ENCODE measurements around the gene CNTN4. TPM values are rescaled to one million over a fixed set of nuclear protein-coding genes. Genes with fewer than 3 reads are reported as not detected.

The CNTN4 gene
- total and polyA plus RNA-seq, 2 of the 8 experiments (the other 6 are each of a cell fraction or from before 2014, with no cell fraction given), result 0.41 to 2.2 TPM

GRCh38 chr3:2929574-2929973, 830.9 kb downstream of the CNTN4 start:
- WGBS, 2 experiments (ENCODE audit: extremely low coverage in 1 of 2, insufficient coverage in 1 of 2, insufficient read length in 1 of 2, insufficient replicate concordance in 2 of 2, low coverage in 1 of 2, low lambda C conversion rate in 2 of 2, missing lambda C conversion rate in 1 of 2), result 94% methylated on average over 5 of the region's 5 CpGs; no CpG with 5 or more reads in 1 of the 2 experiments
- TF ChIP-seq ATF2 (IDR thresholded peaks at IDR 0.05; ENCODE audit: low read length) (no peak), PHF8 (conservative IDR thresholded peaks at IDR 0.05; ENCODE audit: low read depth, low read length) (no peak), SRF (IDR thresholded peaks at IDR 0.05; ENCODE audit: low read depth, low read length) (no peak), KDM1A (IDR thresholded peaks at IDR 0.05; ENCODE audit: borderline replicate concordance, low read length) (no peak), CHD2 (IDR thresholded peaks at IDR 0.05; ENCODE audit: low read length) (no peak), SIRT6 (IDR thresholded peaks at IDR 0.05; ENCODE audit: low read length) (no peak), KDM4A (IDR thresholded peaks at IDR 0.05; ENCODE audit: low read depth, low read length, severe bottlenecking) (no peak), SUZ12 (IDR thresholded peaks at IDR 0.05; ENCODE audit: low read length) (no peak), GTF2F1 (IDR thresholded peaks at IDR 0.05; ENCODE audit: borderline replicate concordance, low read depth, low read length) (no peak), EZH2 (IDR thresholded peaks at IDR 0.05; ENCODE audit: low read depth, low read length, severe bottlenecking) (no peak), POLR2A (IDR thresholded peaks at IDR 0.05; ENCODE audit: control extremely low read depth in 1 of 2, low read depth in 2 of 2, low read length in 2 of 2) (no peak), JUN (IDR thresholded peaks at IDR 0.05; ENCODE audit: low read depth, low read length) (no peak), E2F6 (IDR thresholded peaks at IDR 0.05) (no peak)

More at GRCh38 chr3:2929574-2929973, 830.9 kb downstream of the CNTN4 start:
- DNase-seq (ENCODE audit: low read depth in 1 of 2, low spot score in 2 of 2) (no peak), FAIRE-seq (no peak)
- no peaks in the 10 kb centered on the region for H3K79me1 ChIP-seq (ENCODE audit: low read depth, low read length)
- no peaks in the 10 kb centered on the region for H3K27me3 ChIP-seq (replicated peaks in 1 of 4; ENCODE audit: control insufficient read depth in 3 of 4, extremely low read depth in 1 of 4, insufficient read depth in 3 of 4, low read length in 3 of 4)
- H3K9me3 ChIP-seq (ENCODE audit: insufficient read depth in 2 of 2, low read depth in 1 of 2, low read length in 1 of 2), result no peaks in the 10 kb centered on the region; a peak in 1 of 4 replicates
- no peak overlapping the region for H3K14ac ChIP-seq (ENCODE audit: insufficient read length)
- H3K4me2 ChIP-seq (ENCODE audit: insufficient read depth in 1 of 2, low read depth in 2 of 2, low read length in 2 of 2), result no peak overlapping the region
- no peaks in the 10 kb centered on the region for H3K23me2 ChIP-seq (ENCODE audit: low read depth, low read length)
- no peak overlapping the region for H2BK20ac ChIP-seq (ENCODE audit: low read length)
- no peak overlapping the region for H3K27ac ChIP-seq (ENCODE audit: low read depth, low read length)
- no peak overlapping the region for H3K4ac ChIP-seq (replicated peaks; ENCODE audit: insufficient read length, low read depth, low read length)
- no peak overlapping the region for H3K23ac ChIP-seq (ENCODE audit: insufficient read length)
- no peak overlapping the region for H3K56ac ChIP-seq (replicated peaks; ENCODE audit: insufficient read length, low read depth, low read length)
- no peak overlapping the region for H3K18ac ChIP-seq (ENCODE audit: extremely low read depth, low read length)
- no peak overlapping the region for H2BK120ac ChIP-seq (replicated peaks; ENCODE audit: low read depth, low read length)
- H4K5ac ChIP-seq (ENCODE audit: insufficient read length, low read depth, low read length), result no peak overlapping the region
- no peak overlapping the region for H2BK5ac ChIP-seq (ENCODE audit: low read depth, low read length)
- no peaks in the 10 kb centered on the region for H3K36me3 ChIP-seq (ENCODE audit: control insufficient read depth in 2 of 4, insufficient read depth in 4 of 4, low read length in 3 of 4)
- no peak overlapping the region for H2BK15ac ChIP-seq (ENCODE audit: low read length)
- no peaks in the 10 kb centered on the region for H3K4me1 ChIP-seq (replicated peaks in 1 of 4; ENCODE audit: control insufficient read depth in 3 of 4, insufficient read depth in 4 of 4, low read length in 3 of 4)
- ChIA-PET POLR2A (ENCODE audit: partially characterized antibody) (no interaction called here), CTCF (ENCODE audit: partially characterized antibody) (no interaction called here)
- no peak overlapping the region for H4K91ac ChIP-seq (replicated peaks; ENCODE audit: insufficient read length, low read length)
- no peaks in the 10 kb centered on the region for H3K79me2 ChIP-seq (ENCODE audit: control insufficient read depth in 1 of 2, insufficient read depth in 2 of 2, low read length in 2 of 2)
- no peak overlapping the region for H3K9ac ChIP-seq (replicated peaks in 1 of 4; ENCODE audit: extremely low read depth in 1 of 4, low read depth in 3 of 4, low read length in 3 of 4)
- no peak overlapping the region for H3K4me3 ChIP-seq (ENCODE audit: extremely low read depth in 1 of 4, insufficient read depth in 2 of 4, low read depth in 3 of 4, low read length in 4 of 4)
- H4K8ac ChIP-seq (ENCODE audit: extremely low read depth, insufficient read depth, low read length), result no peak overlapping the region
- no peak overlapping the region for H2AK5ac ChIP-seq (ENCODE audit: low read depth, low read length)
- H2BK12ac ChIP-seq (ENCODE audit: low read depth, low read length), result no peak overlapping the region
- H2AFZ ChIP-seq (ENCODE audit: low read length), result no peak overlapping the region
- H4K20me1 ChIP-seq (replicated peaks in 1 of 2; ENCODE audit: control insufficient read depth in 1 of 2, insufficient read depth in 2 of 2, low read length in 2 of 2), result no peaks in the 10 kb centered on the region
